ENCODE data around the gene MCFD2. TPM values are rescaled to one million over a fixed set of nuclear protein-coding genes. Genes with fewer than 3 reads are reported as not detected.

MCFD2 gene
- total RNA-seq = 254 and 260 TPM in 2 replicates

GRCh38 chr2:46915281-46915810, at the start of gene MCFD2:
Gene MCFD2, minus strand, starts transcription at chr2:46915806. Its CDS starts 6,635 bp downstream, at chr2:46909171.

Other genes starting within 250 kb of the MCFD2 start
- 100 and 120 TPM in 2 replicates for gene SOCS5, start 216.5 kb downstream of the MCFD2 start, total RNA-seq
- gene TTC7A, start 25.4 kb upstream of the MCFD2 start, total RNA-seq = 21.5 and 21.6 TPM in 2 replicates
- 0.12 and 0.44 TPM in 2 replicates for gene STPG4, start 239.5 kb upstream of the MCFD2 start, total RNA-seq